ENCODE measurements around the gene COL28A1. TPM values are rescaled to one million over a fixed set of nuclear protein-coding genes. Genes with fewer than 3 reads are reported as not detected.

The COL28A1 gene
- total RNA-seq, 4 donors from 2014 or later: 15.1 to 23.7 (median 18.3) TPM

GRCh38 chr7:7323352-7323751, 212.3 kb downstream of the COL28A1 start:
- Histone ChIP-seq H3K4me3 (no peak overlapping the region), H3K4me1 (no peaks in the 10 kb centered on the region), H3K9me3 (no peaks in the 10 kb centered on the region), H3K27ac (replicated peaks in 1 of 4) (no peak overlapping the region), H3K27me3 (peaks cover 0 to 7% (median 0%) of the 10 kb centered on the region in 4 donors), H3K36me3 (no peaks in the 10 kb centered on the region)
- 44% methylated on average over 6 of the region's 6 CpGs for WGBS
- intact Hi-C loops (cut with DNase I): no loop called here
- TF ChIP-seq POLR2A (IDR thresholded peaks at IDR 0.05; ENCODE audit: low read depth): no peak
- TF ChIP-seq POLR2AphosphoS5 (IDR thresholded peaks at IDR 0.05): no peak
- TF ChIP-seq EP300 (IDR thresholded peaks at IDR 0.05): no peak
- no peak for DNase-seq (ENCODE audit: extremely low spot score)

GRCh38 chr7:7321681-7322080, 214.0 kb downstream of the COL28A1 start:
- intact Hi-C loops (cut with DNase I): no loop called here
- 67% methylated on average over 5 of the region's 5 CpGs for WGBS
- TF ChIP-seq POLR2AphosphoS5 (IDR thresholded peaks at IDR 0.05): no peak
- TF ChIP-seq POLR2A (IDR thresholded peaks at IDR 0.05; ENCODE audit: low read depth): no peak
- no peak for TF ChIP-seq EP300 (IDR thresholded peaks at IDR 0.05)
- TF ChIP-seq CTCF (IDR thresholded peaks at IDR 0.05): no peak

GRCh38 chr7:7318601-7319000, 217.1 kb downstream of the COL28A1 start:
- DNase-seq (ENCODE audit: extremely low spot score): no peak
- H3K27ac ChIP-seq (replicated peaks in 1 of 4): no peak overlapping the region
- no peaks in the 10 kb centered on the region for H3K9me3 ChIP-seq
- no peak for TF ChIP-seq EP300 (IDR thresholded peaks at IDR 0.05)
- no peak for TF ChIP-seq POLR2A (IDR thresholded peaks at IDR 0.05; ENCODE audit: low read depth)
- TF ChIP-seq CTCF (IDR thresholded peaks at IDR 0.05): no peak
- TF ChIP-seq POLR2AphosphoS5 (IDR thresholded peaks at IDR 0.05): no peak
- intact Hi-C loops (cut with DNase I): no loop called here
- WGBS: 71% methylated on average over 1 of the region's 1 CpG
- no peak overlapping the region for H3K4me3 ChIP-seq
- H3K27me3 ChIP-seq: peaks cover 0 to 5% (median 0%) of the 10 kb centered on the region in 4 donors
- H3K36me3 ChIP-seq: no peaks in the 10 kb centered on the region
- H3K4me1 ChIP-seq: no peaks in the 10 kb centered on the region

More at GRCh38 chr7:7321681-7322080, 214.0 kb downstream of the COL28A1 start:
- no peak overlapping the region for H3K27ac ChIP-seq (replicated peaks in 1 of 4)
- H3K9me3 ChIP-seq: no peaks in the 10 kb centered on the region
- H3K4me1 ChIP-seq: no peaks in the 10 kb centered on the region
- no peak for DNase-seq (ENCODE audit: extremely low spot score)
- H3K27me3 ChIP-seq: peaks cover 0 to 7% (median 0%) of the 10 kb centered on the region in 4 donors
- H3K36me3 ChIP-seq: no peaks in the 10 kb centered on the region
- no peak overlapping the region for H3K4me3 ChIP-seq

DNA sequence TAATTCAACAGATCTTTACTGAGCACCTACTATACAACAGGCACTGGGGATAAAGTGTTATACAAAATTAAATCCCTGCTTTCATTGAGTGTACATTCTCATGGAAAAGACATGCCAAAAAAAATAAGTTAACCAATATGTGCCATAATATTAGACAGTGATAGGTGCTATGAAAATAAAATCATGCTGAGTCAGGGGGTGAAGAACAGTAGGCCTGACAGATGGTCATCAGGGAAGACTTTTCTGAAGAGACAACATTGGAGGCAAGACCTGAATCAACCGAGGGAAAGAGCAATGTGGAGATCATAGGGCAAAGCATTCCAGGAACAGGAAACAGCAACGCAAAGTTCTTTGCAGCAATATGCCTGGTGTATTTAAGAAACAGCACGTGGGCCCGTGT, 217.8 kb downstream of the COL28A1 start:
- TF ChIP-seq POLR2A (IDR thresholded peaks at IDR 0.05; ENCODE audit: low read depth): no peak
- TF ChIP-seq POLR2AphosphoS5 (IDR thresholded peaks at IDR 0.05): no peak
- no peaks in the 10 kb centered on the region for H3K9me3 ChIP-seq
- no peak overlapping the region for H3K4me3 ChIP-seq
- no peaks in the 10 kb centered on the region for H3K4me1 ChIP-seq
- no peak for DNase-seq (ENCODE audit: extremely low spot score)
- no peak overlapping the region for H3K27ac ChIP-seq (replicated peaks in 1 of 4)
- H3K27me3 ChIP-seq: peaks cover 0 to 5% (median 0%) of the 10 kb centered on the region in 4 donors
- WGBS: 68% methylated on average over 4 of the region's 4 CpGs
- intact Hi-C loops (cut with DNase I): no loop called here
- no peaks in the 10 kb centered on the region for H3K36me3 ChIP-seq

- WGBS: 62% methylated on average over 3 of the region's 3 CpGs
- Histone ChIP-seq H3K27ac (replicated peaks in 1 of 4) (no peak overlapping the region), H3K36me3 (no peaks in the 10 kb centered on the region), H3K9me3 (no peaks in the 10 kb centered on the region), H3K27me3 (peaks cover 0 to 5% (median 0%) of the 10 kb centered on the region in 4 donors), H3K4me3 (no peak overlapping the region), H3K4me1 (no peaks in the 10 kb centered on the region)
- DNase-seq (ENCODE audit: extremely low spot score): no peak
- TF ChIP-seq CTCF (IDR thresholded peaks at IDR 0.05) (no peak), POLR2A (IDR thresholded peaks at IDR 0.05; ENCODE audit: low read depth) (no peak), EP300 (IDR thresholded peaks at IDR 0.05) (no peak), POLR2AphosphoS5 (IDR thresholded peaks at IDR 0.05) (no peak)
- intact Hi-C loops (cut with DNase I): no loop called here
These were observed 219.8 kb downstream of the COL28A1 start for GRCh38 chr7:7315851-7316250.

GRCh38 chr7:7312323-7312722, 223.3 kb downstream of the COL28A1 start:
- no peak overlapping the region for H3K4me3 ChIP-seq
- no peaks in the 10 kb centered on the region for H3K4me1 ChIP-seq
- peaks cover 0 to 5% (median 0%) of the 10 kb centered on the region in 4 donors for H3K27me3 ChIP-seq
- no peak for TF ChIP-seq CTCF (IDR thresholded peaks at IDR 0.05)
- TF ChIP-seq POLR2A (IDR thresholded peaks at IDR 0.05; ENCODE audit: low read depth): no peak
- TF ChIP-seq POLR2AphosphoS5 (IDR thresholded peaks at IDR 0.05): no peak
- TF ChIP-seq EP300 (IDR thresholded peaks at IDR 0.05): no peak
- no peak overlapping the region for H3K27ac ChIP-seq (replicated peaks in 1 of 4)
- no peak for DNase-seq (ENCODE audit: extremely low spot score)
- H3K36me3 ChIP-seq: no peaks in the 10 kb centered on the region
- intact Hi-C loops (cut with DNase I): no loop called here
- WGBS: 82% methylated on average over 2 of the region's 2 CpGs
- H3K9me3 ChIP-seq: no peaks in the 10 kb centered on the region
